HepG2 (cell line): Measurements from ENCODE around the gene POLL. TPM values are rescaled to one million over a fixed set of nuclear protein-coding genes. Genes with fewer than 3 reads are reported as not detected.

Experiments used
- HIVEP1 ChIP-seq: sonication (generic); formaldehyde crosslinking; IDR thresholded peaks from 2 replicates; pipeline ENCODE4 v1.4.0; 2020; ENCODE audit warnings: mild to moderate bottlenecking, missing genetic modification reagents
- IKZF1 ChIP-seq: fragments of 450-650 bp; IDR thresholded peaks from 2 replicates; pipeline ENCODE4 v1.7.1; 2016
- SIN3B ChIP-seq: fragments of 150-350 bp; IDR thresholded peaks from 2 replicates; pipeline ENCODE4 v1.6.1; 2014; ENCODE audit warnings: low read length
- TBP ChIP-seq: sonication (generic); formaldehyde crosslinking; IDR thresholded peaks from 2 replicates; pipeline ENCODE4 v1.5.0; 2020; ENCODE audit warnings: missing genetic modification reagents
- TEAD2 ChIP-seq: sonication (generic); formaldehyde crosslinking; IDR thresholded peaks from 2 replicates; pipeline ENCODE4 v1.9.0; 2021; ENCODE audit warnings: missing genetic modification reagents
- ZNF282 ChIP-seq: fragments of 450-650 bp; IDR thresholded peaks from 2 replicates; pipeline ENCODE4 v1.6.1; 2018; ENCODE audit not compliant: partially characterized antibody
- ZNF546 ChIP-seq: sonication (generic); formaldehyde crosslinking; conservative IDR thresholded peaks from 2 replicates; pipeline ENCODE4 v1.8.1; 2023; ENCODE audit warnings: mild to moderate bottlenecking, missing genetic modification reagents
- ZNF577 ChIP-seq: sonication (generic); formaldehyde crosslinking; IDR thresholded peaks from 2 replicates; pipeline ENCODE4 v1.4.0; 2020; ENCODE audit warnings: mild to moderate bottlenecking, low read depth, missing genetic modification reagents, borderline replicate concordance
- ZNF652 ChIP-seq: IDR thresholded peaks from 2 replicates; pipeline ENCODE4 v1.6.1; 2016; ENCODE audit warnings: low read depth, borderline replicate concordance
- ZNF792 ChIP-seq: IDR thresholded peaks from 2 replicates; pipeline ENCODE4 v1.6.1; 2016
- polyA plus RNA-seq, 8 experiments: library from polyadenylated mRNA; depleted of rRNA in 3 of 8; stranded (reverse) in 7 of 8; unstranded in 1 of 8; fragments of >200 nt; fragmentation: Illumina TruSeq in 4 of 8; extraction: Trizol in 4 of 8; gene quantifications; 2 replicates each; pipeline versions ENCODE4 v1.2.1 to v1.2.3, GENCODE V29; 2011 to 2016; ENCODE audit warnings: low read depth in 4 of 8, missing spikeins in 1 of 8, mixed read lengths in 1 of 8; ENCODE audit not compliant: insufficient read depth in 1 of 8
- total RNA-seq, 5 experiments: library from RNA; depleted of rRNA; stranded (reverse); fragments of >200 nt; fragmentation: Illumina TruSeq; extraction: Trizol; gene quantifications; 2 replicates each; pipeline ENCODE4 v1.2.3, GENCODE V29; 2016; ENCODE audit warnings: low read depth in 1 of 5
- TF ChIP-seq, protein P1 (sequence below): sonication (generic); formaldehyde crosslinking; IDR thresholded peaks from 2 replicates; pipeline ENCODE4 v1.4.0; 2020; ENCODE audit warnings: missing genetic modification reagents
- TF ChIP-seq, protein P2 (sequence below): sonication (generic); formaldehyde crosslinking; IDR thresholded peaks from 2 replicates; pipeline ENCODE4 v1.5.0; 2020; ENCODE audit warnings: mild to moderate bottlenecking, missing genetic modification reagents, borderline replicate concordance
- TF ChIP-seq, protein P3 (sequence below): sonication (generic); formaldehyde crosslinking; conservative IDR thresholded peaks from 2 replicates; pipeline ENCODE4 v1.4.0; 2020; ENCODE audit warnings: missing genetic modification reagents
- TF ChIP-seq, protein P4 (sequence below): IDR thresholded peaks from 2 replicates; pipeline ENCODE4 v1.6.1; 2016; ENCODE audit warnings: control low read depth
- TF ChIP-seq, protein P5 (sequence below): sonication (generic); formaldehyde crosslinking; IDR thresholded peaks from 2 replicates; pipeline ENCODE4 v1.4.0; 2020; ENCODE audit warnings: missing genetic modification reagents

Gene POLL
- total and polyA plus RNA-seq, 2 of the 13 experiments (the other 11 are each of a cell fraction or from before 2014, with no cell fraction given), result 13.8 to 19.1 TPM

DNA sequence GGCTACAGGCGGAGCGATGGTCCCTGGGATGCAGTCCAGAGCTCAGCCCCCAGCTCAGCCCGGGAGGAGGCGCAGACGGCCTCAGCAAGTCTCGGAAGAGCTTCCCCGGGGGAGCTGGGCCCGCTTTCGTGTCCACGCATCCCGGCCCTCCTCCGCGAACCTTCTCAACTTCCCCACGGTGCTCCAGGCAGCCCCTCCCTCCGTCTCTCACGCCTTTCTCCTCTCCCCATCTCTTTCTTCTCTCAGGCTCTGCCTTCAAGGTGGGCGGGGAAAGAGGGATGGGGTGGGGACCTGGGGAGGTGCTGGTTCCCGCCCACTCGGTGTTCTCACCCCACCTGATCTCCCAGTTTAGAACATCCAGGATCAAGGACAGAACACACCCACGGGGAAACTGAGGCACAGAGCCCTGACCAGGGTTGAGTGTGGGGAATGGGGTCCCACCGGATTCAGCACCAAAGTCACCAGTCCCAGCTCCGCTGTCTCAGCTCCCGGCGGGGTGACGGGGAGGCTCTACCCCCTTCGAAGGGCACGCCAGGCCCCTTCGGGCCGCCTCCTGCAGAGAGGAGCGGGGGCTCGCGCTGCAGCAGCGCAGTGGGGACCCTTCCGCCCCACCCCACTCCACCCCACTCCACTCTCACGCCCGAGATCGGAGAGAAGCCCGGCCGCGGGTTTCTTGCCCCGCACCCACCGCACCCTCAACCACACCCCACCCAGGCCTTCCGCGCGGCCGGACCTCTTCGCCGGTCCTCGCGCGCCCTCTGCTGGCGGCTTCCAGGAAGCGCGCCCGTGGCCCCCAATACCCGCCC, 18.2 kb downstream of the POLL start (continued):
- no peak for TF ChIP-seq TEAD2 (CRISPR knock-in tag)
- TF ChIP-seq TBP (CRISPR knock-in tag), result no peak
- TF ChIP-seq, protein P1, sequence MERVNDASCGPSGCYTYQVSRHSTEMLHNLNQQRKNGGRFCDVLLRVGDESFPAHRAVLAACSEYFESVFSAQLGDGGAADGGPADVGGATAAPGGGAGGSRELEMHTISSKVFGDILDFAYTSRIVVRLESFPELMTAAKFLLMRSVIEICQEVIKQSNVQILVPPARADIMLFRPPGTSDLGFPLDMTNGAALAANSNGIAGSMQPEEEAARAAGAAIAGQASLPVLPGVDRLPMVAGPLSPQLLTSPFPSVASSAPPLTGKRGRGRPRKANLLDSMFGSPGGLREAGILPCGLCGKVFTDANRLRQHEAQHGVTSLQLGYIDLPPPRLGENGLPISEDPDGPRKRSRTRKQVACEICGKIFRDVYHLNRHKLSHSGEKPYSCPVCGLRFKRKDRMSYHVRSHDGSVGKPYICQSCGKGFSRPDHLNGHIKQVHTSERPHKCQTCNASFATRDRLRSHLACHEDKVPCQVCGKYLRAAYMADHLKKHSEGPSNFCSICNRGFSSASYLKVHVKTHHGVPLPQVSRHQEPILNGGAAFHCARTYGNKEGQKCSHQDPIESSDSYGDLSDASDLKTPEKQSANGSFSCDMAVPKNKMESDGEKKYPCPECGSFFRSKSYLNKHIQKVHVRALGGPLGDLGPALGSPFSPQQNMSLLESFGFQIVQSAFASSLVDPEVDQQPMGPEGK (CRISPR knock-in tag), result peak; percentile 60; the same call in 1 of the 2 replicates
- TF ChIP-seq ZNF792 (CRISPR knock-in tag), result no peak
- no peak for TF ChIP-seq ZNF546 (CRISPR knock-in tag)
- no peak for TF ChIP-seq ZNF282
- TF ChIP-seq HIVEP1 (CRISPR knock-in tag), result no peak; the same call in 1 of the 2 replicates
- TF ChIP-seq, protein P2, sequence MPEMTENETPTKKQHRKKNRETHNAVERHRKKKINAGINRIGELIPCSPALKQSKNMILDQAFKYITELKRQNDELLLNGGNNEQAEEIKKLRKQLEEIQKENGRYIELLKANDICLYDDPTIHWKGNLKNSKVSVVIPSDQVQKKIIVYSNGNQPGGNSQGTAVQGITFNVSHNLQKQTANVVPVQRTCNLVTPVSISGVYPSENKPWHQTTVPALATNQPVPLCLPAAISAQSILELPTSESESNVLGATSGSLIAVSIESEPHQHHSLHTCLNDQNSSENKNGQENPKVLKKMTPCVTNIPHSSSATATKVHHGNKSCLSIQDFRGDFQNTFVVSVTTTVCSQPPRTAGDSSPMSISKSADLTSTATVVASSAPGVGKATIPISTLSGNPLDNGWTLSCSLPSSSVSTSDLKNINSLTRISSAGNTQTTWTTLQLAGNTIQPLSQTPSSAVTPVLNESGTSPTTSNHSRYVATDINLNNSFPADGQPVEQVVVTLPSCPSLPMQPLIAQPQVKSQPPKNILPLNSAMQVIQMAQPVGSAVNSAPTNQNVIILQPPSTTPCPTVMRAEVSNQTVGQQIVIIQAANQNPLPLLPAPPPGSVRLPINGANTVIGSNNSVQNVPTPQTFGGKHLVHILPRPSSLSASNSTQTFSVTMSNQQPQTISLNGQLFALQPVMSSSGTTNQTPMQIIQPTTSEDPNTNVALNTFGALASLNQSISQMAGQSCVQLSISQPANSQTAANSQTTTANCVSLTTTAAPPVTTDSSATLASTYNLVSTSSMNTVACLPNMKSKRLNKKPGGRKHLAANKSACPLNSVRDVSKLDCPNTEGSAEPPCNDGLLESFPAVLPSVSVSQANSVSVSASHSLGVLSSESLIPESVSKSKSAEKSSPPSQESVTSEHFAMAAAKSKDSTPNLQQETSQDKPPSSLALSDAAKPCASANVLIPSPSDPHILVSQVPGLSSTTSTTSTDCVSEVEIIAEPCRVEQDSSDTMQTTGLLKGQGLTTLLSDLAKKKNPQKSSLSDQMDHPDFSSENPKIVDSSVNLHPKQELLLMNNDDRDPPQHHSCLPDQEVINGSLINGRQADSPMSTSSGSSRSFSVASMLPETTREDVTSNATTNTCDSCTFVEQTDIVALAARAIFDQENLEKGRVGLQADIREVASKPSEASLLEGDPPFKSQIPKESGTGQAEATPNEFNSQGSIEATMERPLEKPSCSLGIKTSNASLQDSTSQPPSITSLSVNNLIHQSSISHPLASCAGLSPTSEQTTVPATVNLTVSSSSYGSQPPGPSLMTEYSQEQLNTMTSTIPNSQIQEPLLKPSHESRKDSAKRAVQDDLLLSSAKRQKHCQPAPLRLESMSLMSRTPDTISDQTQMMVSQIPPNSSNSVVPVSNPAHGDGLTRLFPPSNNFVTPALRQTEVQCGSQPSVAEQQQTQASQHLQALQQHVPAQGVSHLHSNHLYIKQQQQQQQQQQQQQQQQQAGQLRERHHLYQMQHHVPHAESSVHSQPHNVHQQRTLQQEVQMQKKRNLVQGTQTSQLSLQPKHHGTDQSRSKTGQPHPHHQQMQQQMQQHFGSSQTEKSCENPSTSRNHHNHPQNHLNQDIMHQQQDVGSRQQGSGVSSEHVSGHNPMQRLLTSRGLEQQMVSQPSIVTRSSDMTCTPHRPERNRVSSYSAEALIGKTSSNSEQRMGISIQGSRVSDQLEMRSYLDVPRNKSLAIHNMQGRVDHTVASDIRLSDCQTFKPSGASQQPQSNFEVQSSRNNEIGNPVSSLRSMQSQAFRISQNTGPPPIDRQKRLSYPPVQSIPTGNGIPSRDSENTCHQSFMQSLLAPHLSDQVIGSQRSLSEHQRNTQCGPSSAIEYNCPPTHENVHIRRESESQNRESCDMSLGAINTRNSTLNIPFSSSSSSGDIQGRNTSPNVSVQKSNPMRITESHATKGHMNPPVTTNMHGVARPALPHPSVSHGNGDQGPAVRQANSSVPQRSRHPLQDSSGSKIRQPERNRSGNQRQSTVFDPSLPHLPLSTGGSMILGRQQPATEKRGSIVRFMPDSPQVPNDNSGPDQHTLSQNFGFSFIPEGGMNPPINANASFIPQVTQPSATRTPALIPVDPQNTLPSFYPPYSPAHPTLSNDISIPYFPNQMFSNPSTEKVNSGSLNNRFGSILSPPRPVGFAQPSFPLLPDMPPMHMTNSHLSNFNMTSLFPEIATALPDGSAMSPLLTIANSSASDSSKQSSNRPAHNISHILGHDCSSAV, result no peak
- TF ChIP-seq, protein P3, sequence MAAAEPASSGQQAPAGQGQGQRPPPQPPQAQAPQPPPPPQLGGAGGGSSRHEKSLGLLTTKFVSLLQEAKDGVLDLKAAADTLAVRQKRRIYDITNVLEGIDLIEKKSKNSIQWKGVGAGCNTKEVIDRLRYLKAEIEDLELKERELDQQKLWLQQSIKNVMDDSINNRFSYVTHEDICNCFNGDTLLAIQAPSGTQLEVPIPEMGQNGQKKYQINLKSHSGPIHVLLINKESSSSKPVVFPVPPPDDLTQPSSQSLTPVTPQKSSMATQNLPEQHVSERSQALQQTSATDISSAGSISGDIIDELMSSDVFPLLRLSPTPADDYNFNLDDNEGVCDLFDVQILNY (CRISPR knock-in tag), result no peak
- TF ChIP-seq ZNF652 (CRISPR knock-in tag), result no peak
- TF ChIP-seq ZNF577 (CRISPR knock-in tag), result no peak
- TF ChIP-seq SIN3B, result no peak
- TF ChIP-seq, protein P4, sequence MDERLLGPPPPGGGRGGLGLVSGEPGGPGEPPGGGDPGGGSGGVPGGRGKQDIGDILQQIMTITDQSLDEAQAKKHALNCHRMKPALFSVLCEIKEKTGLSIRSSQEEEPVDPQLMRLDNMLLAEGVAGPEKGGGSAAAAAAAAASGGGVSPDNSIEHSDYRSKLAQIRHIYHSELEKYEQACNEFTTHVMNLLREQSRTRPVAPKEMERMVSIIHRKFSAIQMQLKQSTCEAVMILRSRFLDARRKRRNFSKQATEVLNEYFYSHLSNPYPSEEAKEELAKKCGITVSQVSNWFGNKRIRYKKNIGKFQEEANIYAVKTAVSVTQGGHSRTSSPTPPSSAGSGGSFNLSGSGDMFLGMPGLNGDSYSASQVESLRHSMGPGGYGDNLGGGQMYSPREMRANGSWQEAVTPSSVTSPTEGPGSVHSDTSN (CRISPR knock-in tag), result no peak
- TF ChIP-seq, protein P5, sequence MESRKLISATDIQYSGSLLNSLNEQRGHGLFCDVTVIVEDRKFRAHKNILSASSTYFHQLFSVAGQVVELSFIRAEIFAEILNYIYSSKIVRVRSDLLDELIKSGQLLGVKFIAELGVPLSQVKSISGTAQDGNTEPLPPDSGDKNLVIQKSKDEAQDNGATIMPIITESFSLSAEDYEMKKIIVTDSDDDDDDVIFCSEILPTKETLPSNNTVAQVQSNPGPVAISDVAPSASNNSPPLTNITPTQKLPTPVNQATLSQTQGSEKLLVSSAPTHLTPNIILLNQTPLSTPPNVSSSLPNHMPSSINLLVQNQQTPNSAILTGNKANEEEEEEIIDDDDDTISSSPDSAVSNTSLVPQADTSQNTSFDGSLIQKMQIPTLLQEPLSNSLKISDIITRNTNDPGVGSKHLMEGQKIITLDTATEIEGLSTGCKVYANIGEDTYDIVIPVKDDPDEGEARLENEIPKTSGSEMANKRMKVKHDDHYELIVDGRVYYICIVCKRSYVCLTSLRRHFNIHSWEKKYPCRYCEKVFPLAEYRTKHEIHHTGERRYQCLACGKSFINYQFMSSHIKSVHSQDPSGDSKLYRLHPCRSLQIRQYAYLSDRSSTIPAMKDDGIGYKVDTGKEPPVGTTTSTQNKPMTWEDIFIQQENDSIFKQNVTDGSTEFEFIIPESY, result no peak
- TF ChIP-seq IKZF1, result no peak
